GM19468 (cell line): ENCODE data around the gene CFAP90.

Experiments used
- ATAC-seq: cut with Tn5 transposase; IDR thresholded peaks from one replicate; pipeline ENCODE4 v1.9.1; 2021; ENCODE audit warnings: mild to moderate bottlenecking, moderate library complexity, moderate number of reproducible peaks; ENCODE audit not compliant: unreplicated experiment; ENCODE audit errors: extremely low read depth

The CFAP90 gene, protein sequence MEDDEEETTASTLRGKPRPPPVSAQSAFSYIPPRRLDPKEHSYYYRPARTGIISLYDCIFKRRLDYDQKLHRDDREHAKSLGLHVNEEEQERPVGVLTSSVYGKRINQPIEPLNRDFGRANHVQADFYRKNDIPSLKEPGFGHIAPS

DNA sequence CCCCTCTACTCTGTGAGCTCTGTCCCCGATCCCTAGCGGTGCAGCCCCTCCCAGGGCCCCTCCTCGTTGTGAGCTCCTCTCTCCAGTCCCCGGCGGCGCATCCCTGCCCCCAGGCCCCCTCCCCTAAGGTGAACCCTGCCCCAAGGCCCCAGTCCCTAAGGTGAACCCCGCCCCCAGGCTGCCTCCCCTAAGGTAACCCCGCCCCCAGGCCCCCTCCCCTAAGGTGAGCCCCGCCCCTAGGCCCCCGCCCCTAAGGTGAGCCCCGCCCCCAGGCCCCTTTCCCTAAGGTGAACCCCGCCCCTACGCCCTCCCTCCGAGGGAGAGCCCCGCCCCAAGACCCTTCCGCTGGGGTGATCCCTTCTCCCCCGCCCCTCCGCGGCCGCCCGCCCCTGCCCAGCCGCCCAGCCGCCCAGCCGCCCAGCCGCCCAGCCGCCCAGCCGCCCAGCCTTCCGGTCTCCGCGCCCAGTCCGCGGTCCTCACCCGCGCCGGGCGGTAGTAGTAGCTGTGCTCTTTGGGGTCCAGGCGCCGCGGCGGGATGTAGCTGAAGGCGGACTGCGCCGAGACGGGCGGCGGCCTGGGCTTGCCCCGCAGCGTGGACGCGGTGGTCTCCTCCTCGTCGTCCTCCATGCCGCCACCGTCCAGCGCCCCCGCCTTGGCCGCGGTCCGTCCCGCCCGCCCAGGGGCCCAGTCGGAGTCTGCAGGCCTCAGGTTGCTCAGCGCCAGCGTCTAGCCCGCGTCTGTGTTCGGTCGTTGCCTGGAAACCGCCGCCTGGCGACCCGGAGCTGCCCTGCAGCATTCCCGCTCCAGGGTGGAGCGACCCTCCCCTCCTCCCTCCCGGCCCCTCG lies at the start of gene CFAP90:
Gene CFAP90, minus strand, starts transcription at position 739 of the 845 bp plus-strand sequence. Its CDS starts 112 bp downstream, at position 627.
- ATAC-seq: no peak

- no peak for ATAC-seq
Observed at GRCh38 chr5:7897014-7897600, 46.2 kb upstream of the CFAP90 start.

DNA sequence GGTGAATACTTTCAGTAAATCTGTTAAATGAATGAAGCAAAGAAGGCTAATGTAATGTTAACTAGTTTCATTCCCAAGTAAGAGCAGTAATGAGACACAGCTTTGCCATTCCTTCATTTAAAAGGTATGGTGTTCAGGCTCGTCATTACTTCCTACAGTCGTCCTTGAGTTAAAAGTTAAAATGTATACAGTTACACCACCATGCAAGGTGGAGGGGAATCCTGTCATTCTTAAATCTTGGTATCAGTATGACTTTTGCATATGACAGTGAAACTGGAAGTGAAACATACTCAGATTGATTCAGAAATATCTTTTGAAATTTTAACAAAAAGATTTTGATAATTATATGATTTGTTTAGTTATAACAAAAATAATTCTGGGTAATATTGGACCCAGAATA lies 43.9 kb upstream of the CFAP90 start:
- peak; percentile 96 for ATAC-seq

- no peak for ATAC-seq
Observed at GRCh38 chr5:7894439-7894838, 43.5 kb upstream of the CFAP90 start.

DNA sequence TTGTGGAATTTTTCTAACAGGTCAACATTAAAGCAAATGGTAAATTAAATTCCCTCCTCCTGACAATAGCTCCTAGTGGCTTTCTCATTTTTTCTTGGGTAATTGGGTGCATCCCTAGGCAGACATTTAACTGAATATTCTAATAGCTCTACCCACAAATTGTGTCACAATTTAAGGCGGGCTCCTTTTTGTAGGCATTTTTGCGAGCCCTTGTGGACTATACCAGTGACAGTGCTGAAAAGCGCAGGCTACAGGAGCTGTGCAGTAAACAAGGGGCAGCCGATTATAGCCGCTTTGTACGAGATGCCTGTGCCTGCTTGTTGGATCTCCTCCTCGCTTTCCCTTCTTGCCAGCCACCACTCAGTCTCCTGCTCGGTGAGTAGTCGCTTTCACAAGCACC lies 38.0 kb upstream of the CFAP90 start:
- no peak for ATAC-seq

DNA sequence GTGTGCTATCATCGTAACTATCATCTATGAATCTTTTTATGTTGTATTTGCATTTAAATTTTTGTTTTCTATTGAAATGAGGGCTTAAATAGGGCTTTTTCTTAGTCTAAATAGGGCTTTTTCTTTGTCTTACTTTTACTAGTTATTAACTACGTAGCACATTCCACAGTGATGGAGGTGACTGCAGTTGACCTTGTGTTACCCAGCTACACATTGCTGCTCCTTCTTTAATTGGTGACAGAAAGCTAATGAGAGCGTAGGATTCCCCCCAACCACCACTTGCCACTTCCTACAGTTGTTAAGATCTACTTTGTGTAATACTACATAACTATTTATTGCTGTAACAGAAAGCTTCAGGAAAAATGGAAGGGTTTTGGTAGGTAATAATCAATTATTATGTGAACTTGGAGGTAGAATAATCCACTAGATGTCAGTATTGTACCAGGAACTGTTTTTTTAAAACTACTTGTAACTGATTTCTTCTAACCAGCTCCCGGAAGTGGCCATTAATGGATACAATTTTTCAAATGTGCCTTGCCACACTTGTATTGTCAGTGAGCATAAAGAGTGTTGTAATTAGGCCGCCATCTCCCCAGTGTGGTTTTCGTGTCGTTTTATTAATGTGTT lies 36.0 kb upstream of the CFAP90 start:
- ATAC-seq: peak; percentile 57

- ATAC-seq: no peak
Observed at GRCh38 chr5:7884491-7885267, 33.7 kb upstream of the CFAP90 start.

- ATAC-seq: no peak
Observed at GRCh38 chr5:7882926-7883325, 32.0 kb upstream of the CFAP90 start.

DNA sequence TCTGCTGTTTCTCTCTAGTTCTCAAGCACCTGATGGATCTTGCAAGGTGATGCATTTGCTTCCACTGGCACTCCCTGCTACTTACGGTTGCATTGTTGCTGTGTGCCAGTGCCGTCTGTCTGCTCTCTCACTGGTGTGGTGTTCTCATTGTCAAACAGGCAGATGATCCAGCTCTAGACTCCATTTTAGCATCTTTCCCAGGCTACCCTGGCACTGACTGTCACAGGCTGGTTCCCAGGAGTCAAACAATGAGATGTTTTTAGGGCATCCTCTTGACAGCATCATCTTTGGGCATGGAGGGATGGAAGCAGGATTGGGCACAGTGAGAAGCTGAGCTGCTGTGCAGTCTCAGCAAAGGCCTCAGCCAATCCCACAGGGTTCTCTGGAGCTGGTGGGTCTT lies 30.9 kb upstream of the CFAP90 start:
- no peak for ATAC-seq

GRCh38 chr5:7881091-7881490 lies 30.2 kb upstream of the CFAP90 start:
- ATAC-seq: no peak

GRCh38 chr5:7878381-7878873 lies 27.5 kb upstream of the CFAP90 start:
- peak; percentile 93 for ATAC-seq

DNA sequence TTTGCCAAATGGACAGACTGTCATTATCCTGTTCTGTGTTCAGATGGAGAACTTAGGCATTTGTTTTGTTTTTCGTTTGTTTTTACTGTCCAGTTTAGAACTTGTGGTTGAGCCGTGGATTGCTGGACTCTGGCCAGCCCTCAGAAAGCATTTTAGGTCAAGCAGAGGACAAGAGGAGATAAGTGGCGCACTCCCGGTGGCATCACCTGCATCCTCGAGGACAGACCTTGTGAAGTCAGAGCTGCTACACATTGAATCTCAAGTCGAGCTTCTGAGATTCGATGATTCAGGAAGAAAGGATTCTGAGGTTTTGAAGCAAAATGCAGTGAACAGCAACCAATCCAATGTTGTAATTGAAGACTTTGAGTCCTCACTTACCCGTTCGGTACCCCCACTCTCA lies 26.9 kb upstream of the CFAP90 start:
- no peak for ATAC-seq

DNA sequence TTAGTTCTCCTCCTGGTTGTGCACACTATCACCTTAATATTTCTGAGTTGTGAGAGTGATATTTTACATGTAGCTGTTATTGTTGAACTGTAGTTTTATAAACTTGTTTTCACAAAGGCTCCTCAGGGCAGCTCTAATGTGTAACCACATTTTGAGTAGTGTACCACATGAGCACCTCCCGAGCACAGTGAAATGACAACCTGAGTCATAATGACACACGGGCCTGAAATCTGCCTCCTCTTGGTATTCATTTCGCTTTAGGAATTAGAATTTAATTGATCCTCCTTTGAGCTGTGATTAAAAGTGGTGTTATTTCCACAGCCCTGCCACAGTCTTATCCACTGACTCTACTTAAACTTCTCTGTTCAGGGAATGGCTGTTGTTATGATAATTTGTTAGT lies 25.9 kb upstream of the CFAP90 start:
- ATAC-seq: no peak

DNA sequence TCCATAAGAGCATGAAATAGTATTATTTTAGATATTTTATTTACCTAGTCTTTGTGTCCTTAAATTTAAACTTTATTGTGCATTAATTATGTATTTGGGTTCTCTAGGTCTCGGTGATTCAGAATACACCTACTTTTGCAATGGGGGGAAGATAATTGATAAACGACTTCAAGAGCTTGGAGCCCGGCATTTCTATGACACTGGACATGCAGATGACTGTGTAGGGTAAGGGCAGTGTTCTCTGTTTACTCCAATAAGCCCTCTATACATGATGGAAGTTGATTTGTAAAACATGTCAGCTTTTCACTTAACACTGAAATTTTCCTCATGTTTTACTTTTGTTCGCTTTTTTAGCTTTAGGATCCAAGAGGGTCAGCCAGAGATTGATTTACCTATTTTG lies 24.2 kb upstream of the CFAP90 start:
- ATAC-seq: no peak

DNA sequence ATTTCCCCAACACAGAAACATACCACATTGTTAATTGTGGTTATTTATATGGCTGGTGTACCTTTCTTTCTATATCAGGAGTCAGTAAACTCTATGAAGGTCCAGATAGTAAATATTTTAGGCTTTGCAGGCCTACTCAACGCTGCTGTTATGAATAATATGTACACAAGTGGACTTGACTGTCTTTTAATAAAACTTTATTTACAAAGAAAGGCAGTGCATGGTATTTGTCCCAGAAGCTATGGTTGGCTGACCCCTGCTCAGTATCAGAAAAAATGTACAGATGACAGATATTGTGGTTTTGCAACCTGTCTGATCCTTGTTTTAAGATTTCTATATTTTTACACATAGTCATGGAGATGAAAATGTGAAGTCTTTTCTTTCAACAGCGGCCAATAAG lies 23.7 kb upstream of the CFAP90 start:
- no peak for ATAC-seq

- no peak for ATAC-seq
Observed at GRCh38 chr5:7873216-7873615, 22.3 kb upstream of the CFAP90 start.

DNA sequence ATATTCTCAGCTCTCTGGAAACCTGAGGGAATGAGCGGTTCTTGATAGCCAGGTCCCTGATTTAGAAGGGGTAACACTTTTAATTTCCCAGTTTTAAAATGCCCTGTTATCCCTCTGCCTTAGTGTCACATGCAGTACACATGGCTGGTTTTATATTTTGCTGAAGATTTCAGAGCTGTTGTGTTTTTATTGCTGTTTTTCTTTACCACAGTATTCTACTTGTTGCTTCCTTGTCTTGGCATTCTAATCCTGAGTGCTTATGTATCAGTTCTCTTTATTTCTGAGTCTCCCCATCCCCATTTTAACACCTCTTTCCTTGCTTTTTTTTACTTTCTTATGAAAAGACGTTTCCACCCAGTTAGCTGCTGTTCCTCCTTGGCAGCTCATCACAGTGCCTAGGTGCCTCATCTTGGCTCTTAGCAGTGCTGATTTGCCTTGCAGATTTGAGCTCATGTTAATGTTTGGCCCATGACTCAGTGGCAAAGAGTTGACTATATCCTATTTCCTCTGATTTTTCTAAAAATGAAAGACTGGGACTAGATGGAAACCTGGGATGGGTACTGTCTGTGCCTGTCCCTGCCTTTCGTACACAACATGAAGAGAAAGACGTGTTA lies 21.7 kb upstream of the CFAP90 start:
- ATAC-seq: no peak

DNA sequence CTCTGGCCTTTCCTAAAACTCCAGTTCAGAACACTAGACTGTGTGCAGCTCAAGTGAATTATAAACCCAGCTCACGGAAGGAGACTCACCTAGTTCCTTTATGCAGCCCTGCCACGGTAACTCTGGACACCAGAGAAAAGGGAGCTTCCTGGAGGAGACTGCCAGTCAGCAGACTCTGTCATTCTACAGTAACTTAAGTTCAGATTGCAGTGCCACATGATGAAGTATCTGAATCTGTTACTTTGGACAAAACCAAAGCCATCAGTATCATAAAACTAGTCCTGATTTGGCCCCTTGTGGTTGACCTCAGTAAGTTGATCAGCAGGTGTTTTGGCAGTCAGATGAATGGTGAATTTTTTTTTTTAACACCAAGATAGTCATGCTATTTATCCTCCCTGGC lies 20.7 kb upstream of the CFAP90 start:
- ATAC-seq: peak; percentile 40

- ATAC-seq: peak; percentile 7
Observed at GRCh38 chr5:7869474-7870136, 18.7 kb upstream of the CFAP90 start.
